ENCODE measurements around the gene EPS8.
A peak's percentile ranks its signal among the peaks of the same experiment; 100 is the strongest.

The EPS8 gene

GRCh38 chr12:15789220-15790171 lies at the start of gene EPS8:
TSS of gene EPS8 (minus strand) at chr12:15789388. CDS start at chr12:15682951, 106,437 bp downstream.
- DNase-seq = peak; percentile 83 to 85

DNA sequence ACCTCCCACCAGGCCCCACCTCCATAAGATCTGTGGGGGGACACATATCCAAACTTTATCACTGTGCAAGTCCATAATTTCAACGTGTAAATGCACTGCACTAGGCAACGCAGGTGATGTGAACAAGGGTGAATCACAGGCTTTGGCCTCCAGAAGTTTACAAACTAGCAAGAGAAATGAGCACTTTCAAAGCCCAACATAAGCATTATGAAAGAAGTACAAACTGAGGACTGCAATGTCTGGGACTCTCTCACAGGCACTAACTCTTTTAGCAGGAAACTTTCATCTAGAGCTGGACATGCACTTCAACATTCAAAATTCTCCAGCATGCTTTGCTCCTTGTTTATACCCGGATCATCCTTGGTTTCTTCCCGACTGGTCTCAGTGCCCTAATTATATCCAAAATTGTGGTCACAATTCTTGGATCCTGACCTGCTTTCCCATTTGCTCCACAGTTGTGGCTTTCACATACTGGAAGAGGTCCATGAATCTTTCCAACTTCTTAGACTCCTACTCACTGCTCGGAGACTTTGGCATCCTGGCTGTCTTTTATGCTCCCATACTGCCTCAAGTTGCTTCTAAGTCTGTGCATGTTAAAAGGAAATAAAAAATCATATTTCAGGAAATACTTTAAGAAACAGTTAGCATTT lies 48.1 kb upstream of the EPS8 start:
- no peak for DNase-seq

DNA sequence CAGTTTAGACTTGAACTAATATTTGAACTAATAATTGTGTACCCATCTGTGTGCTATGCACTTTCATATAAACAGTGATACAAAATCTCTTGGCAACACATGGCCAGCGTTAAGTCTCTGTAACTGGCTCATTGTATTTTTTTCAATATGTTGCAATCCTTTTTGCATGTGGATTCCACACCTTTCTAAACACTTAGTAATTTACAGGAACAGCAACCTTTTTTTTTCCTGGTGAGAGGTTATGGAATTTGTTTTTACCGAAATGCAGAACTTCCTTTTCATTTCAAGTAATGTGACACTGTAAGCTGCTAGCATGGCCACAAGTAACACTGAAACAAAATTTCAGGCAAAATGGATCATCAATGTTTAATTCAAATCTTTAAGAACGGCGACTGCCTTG lies 45.4 kb upstream of the EPS8 start:
- no peak for DNase-seq

DNA sequence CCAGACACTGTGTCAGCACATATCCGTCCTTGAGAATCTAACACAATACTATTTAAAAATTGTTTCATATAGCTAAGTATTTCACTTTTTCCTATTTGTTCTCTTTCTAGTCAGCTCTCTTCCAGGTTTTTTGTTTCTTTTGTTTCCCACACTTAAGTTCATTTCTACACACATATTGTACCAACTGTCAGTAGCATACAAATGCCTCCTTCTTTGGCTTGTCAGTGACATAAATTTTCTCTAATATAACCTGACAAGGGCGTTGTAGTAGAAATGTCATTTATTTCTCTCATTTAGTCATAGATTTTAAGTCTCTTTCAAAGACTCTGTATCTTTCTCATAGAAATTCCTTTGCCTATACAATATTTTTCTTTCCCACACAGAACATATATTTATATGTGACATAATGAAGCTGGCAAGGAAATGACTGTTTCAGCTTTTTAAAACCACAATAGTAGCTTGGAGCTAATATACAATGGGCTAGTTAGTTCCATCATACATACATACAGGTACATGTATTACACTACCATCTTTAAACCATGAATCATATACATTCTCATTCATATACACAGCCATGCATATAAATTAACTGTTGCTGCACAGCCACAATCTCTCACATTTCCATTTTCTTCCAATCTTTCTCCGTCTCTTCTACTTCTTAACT lies 42.3 kb upstream of the EPS8 start:
- DNase-seq = no peak

GRCh38 chr12:15830538-15830937 lies 41.4 kb upstream of the EPS8 start:
- no peak for DNase-seq

GRCh38 chr12:15829949-15830348 lies 40.8 kb upstream of the EPS8 start:
- no peak for DNase-seq

- no peak for DNase-seq
Measured at GRCh38 chr12:15829255-15829654, 40.1 kb upstream of the EPS8 start.

DNA sequence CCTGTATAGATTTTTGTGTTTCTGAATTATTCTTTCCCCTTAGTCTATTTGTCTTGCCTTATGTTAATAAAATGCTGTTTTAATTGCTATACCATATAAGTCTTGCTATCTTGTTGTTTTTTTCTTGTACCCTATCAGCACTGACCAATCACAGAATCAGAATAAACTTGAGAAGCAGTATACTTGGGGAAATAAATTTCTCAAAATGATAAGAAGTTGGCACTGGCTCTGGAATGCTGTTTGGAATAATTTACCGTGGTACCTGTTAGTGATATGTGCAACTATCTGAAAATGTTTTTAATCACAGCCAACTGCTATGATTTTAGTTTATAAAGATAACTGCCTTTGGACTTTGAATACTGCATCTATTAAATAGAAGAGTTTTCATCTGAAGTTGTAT lies 37.9 kb upstream of the EPS8 start:
- DNase-seq = no peak

GRCh38 chr12:15824516-15824915 lies 35.3 kb upstream of the EPS8 start:
- no peak for DNase-seq

- DNase-seq = no peak
Measured at GRCh38 chr12:15823360-15824128, 34.4 kb upstream of the EPS8 start.

DNA sequence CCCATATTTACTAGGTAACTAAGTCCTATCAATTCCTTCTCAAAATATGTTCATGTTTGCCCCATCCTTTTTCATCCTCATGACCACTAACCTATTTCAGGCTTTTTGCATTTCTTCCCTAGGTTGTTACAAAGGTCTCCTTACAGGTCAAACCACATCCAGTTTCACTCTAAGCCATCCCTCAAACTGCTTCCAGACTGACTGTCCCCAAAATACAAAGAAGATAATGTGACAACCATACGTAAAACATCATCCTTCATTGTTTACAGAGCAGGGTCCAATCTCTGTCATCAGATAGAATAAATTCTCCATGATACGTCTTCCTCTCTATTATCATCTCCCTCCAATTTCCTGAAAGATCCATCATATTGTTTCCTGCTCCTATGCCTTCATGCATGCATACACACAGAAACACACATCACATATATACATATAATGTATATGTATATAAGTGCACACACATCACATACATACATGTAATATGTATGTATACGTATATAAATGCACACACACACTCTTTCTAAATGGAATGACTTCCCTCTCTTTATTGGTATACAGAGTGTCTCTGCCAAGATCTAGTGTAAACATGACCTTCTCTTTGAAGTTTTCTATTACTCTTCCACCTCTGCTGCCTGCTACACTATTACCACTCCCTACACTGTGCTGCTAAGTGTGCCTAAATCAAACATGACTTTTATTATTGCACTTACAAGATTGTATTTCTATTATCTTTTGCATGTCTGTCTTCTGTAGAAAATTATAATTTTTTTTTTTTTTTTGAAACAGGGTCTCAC lies 30.7 kb upstream of the EPS8 start:
- no peak for DNase-seq

DNA sequence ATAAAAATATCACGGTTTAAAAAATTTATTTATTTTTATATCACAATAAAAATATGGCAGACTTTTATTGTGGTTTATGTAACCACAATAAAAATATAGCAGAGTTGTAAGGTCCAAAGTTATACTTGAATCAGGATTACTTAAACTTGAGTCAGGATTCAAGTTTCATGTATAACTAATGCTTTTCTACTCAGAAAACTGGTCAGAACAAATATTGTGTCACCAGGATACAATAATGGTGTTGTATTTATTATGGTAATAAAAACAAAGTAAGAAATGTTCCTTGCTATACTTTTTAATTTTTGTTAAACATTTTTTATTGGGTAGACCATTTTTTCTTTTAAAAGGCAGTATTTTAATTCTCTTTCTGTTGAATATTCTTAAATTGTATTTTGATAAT lies 29.2 kb upstream of the EPS8 start:
- no peak for DNase-seq

DNA sequence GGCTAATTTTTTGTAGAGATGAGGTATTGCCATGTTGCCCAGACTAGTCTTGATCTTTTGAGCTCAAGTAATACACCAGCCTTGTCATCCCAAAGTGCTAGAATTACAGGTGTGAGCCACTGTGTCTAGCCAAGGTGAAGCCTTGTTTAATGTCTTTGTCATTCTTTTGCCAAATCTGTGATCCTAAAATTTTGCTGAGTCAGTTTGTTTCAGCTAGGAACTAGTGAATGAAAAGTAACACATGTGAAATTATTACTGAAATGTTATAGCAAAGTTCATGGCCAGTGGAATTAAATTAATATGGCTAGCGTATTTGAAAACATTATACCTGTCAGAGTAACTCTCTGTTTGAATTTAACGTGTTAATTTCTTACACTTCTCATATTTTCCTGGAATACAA lies 26.5 kb upstream of the EPS8 start:
- no peak for DNase-seq

DNA sequence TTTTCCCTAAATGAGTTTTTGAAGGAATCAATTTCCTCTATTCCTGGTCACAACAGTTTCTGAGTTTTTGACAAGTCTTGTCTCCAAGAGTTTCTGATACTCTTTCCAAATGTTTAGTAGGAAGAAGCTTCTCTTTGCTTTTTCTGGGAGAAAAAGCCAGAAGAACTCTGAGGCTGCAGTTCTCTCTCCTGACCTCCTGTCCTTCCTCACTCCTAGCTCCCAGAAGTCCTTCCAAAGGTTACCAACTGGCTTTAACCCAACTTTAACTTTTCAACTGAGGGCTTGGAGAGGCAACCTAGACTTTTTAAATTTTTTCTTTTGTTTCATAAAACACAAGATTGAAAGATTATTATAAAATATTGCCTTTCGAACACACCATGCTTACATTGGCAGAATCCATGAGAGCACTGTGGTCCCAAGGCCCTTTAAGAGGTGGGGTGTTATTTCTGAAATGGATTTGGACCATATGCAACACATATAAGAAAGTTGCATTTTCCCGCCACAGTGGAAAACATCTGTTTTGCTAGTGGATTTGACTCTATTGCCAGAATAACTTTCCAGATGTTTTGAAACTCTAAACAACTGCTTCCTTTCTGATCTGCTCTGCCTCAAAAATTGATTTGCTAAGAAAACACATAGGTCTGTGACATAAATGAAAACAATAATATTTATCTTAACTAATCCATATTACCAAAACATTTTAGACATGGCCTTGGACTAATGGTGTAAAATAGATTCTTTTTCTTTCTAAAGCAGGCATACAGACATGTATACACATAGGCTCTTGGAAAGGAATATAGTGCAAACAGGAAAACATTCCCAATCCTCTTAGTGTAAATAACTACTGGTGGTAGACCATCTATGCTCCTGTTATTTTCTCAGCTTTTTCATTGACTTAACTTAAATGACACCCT lies 22.3 kb upstream of the EPS8 start:
- DNase-seq = no peak

- no peak for DNase-seq
Measured at GRCh38 chr12:15808652-15809051, 19.5 kb upstream of the EPS8 start.

DNA sequence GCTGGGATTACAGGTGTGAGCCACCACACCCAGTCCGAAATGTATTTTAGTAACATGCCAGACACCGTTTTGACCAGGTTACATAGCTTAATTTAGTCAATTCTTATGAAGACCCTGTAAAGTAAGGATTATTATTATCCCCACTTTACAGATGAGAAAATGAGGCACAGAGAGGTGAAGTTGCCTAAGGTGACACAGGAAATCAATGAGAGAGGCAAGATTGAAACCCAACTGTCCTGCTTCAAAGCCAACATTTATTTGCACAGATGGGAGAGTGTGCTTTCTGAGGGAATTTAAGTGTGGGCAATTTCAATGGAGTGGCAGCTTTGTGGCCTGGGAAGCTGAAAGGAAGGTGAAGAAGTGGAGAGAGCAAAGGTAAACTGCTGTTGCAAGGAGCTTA lies 19.1 kb upstream of the EPS8 start:
- no peak for DNase-seq

DNA sequence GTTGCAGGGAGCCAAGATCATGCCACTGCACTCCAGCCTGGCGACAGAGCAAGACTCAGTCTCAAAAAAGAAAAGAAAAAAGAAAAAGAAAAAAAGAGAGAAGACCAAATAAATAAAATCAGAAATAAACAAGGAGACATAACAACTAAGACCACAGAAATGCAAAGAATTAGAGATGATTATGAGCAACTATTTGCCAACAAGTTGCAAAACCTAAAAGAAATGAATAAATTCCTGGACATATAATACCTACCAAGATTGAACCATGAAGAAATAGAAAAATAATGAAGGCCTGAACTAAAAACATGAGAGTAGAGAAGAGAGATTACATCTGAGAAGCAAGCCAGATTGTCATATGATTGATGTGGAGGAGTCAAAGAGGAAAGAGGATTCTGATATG lies 17.6 kb upstream of the EPS8 start:
- DNase-seq = no peak

DNA sequence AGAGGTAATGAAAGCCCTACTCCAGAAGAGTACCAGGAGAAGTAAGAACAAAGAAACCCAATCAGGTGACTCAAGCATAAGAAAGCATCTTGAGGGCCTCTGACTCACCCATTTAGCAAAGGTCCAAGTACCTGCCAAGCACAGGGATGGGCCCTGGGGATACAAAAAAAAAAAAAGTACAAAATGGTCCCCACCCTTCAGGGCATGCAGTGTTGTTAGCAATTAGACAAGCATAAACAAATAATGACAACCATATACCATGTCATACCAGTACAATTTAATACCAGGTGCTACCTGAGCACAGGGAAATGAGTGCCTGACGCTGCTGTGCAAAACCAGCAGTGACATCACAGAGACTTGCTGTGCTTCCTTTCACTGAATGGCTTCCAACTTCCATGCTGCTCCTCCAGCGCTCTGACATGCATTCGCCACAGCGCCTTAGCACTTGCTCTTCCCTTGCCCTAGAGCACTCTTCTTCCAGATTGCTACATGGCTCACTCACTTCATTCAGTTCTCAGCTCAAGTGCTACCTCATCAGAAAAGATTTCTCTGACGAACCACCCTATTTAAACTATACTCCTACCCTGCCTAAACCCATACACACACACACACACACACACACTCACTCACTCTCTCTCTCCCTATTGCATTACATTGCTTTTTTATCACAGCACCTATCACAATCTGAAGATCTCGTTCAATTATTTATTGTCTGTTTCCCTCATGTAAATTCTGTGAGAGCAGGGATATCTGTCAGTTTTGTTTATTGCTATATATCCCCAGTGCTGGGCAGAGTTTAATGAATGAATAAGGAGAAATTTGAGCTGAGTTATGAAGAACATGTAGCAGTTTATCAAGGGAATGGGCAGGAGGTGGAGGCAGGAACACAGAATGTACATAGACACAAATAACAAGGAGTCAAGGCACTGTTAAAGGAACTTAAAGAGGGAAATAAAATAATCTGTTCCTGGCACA lies 12.9 kb upstream of the EPS8 start:
- DNase-seq = no peak

- no peak for DNase-seq
Measured at GRCh38 chr12:15800278-15800677, 11.1 kb upstream of the EPS8 start.

DNA sequence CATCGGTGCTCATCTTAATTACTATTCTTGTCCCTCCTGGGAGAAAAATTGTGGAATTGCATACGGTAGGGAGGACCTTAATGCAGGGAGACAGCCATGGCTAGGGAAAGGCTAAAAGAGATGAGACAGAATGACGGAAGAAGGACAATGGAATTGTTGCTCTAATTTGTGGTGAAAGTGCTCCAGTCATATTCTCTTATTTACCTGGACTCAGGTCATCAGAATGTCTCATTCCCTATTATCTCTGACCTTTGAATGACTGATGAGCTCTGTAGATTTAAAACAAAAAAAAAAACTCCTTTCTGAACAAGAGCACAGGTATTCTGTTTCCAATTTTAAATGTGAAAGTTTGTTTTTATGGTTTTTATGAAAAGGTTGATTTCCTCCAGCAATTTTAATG lies 8.6 kb upstream of the EPS8 start:
- DNase-seq = no peak

Data from activated CD4-positive, alpha-beta T cell treated with anti-CD3 and anti-CD28 coated beads, Interleukin-2, amount 50 U/mL, for 4 hours (primary cell).